Adrenal gland (tissue), 12 donors: Measurements from ENCODE around the gene MPP3. TPM values are rescaled to one million over a fixed set of nuclear protein-coding genes. Genes with fewer than 3 reads are reported as not detected.

ENCODE experiments used
- DNase-seq, 7 donors: peaks; one replicate each; pipeline ENCODE4 v3.0.0-alpha.2; 2019 to 2020
- H3K27ac ChIP-seq, 5 donors: fragments of 200-600 bp; sonication (generic) in 4 of 5; 1 replicate in 3 of 5; 2 replicates in 2 of 5; pipeline versions ENCODE4 v1.5.1 to v1.8.0; 2016 to 2020; ENCODE audit warnings: mild to moderate bottlenecking in 1 of 5
- H3K27me3 ChIP-seq: fragments of 200-600 bp; 2 replicates; pipeline ENCODE4 v1.8.0; 2021
- H3K36me3 ChIP-seq, 2 donors: fragments of 200-600 bp; replicated peaks in 1 of 2; 1 replicate in 1 of 2; 2 replicates in 1 of 2; pipeline versions ENCODE4 v1.5.1 to v1.8.0; 2018 to 2022
- H3K4me1 ChIP-seq, 2 donors: fragments of 200-600 bp; replicated peaks in 1 of 2; 1 replicate in 1 of 2; 2 replicates in 1 of 2; pipeline versions ENCODE4 v1.5.1 to v1.8.0; 2018 to 2021
- H3K4me3 ChIP-seq, 4 donors: fragments of 200-600 bp; sonication (generic) in 3 of 4; one replicate each; pipeline ENCODE4 v1.5.1; 2016 to 2018
- H3K9me3 ChIP-seq, 3 donors: fragments of 200-600 bp; sonication (generic) in 1 of 3; replicated peaks in 1 of 3; 1 replicate in 2 of 3; 2 replicates in 1 of 3; pipeline versions ENCODE4 v1.5.1 to v1.8.0; 2016 to 2021
- POLR2A ChIP-seq, 2 donors: fragments of 450-650 bp; IDR thresholded peaks; one replicate each; pipeline ENCODE4 v1.6.1; 2017; ENCODE audit warnings: antibody characterized with exemption in 2 of 2, mild to moderate bottlenecking in 2 of 2, moderate library complexity in 1 of 2
- WGBS, 4 donors: extraction: QIAGEN DNeasy Blood & Tissue Kit in 2 of 4; methylation state at CpG; one replicate each; pipeline versions ENCODE4 v1.1.5 to v1.1.7; 2013 to 2017; 5-methylcytosine and 5-hydroxymethylcytosine counted together
- intact Hi-C, 2 donors: fragments of 100-400 bp; cut with DNase I; formaldehyde crosslinking; loops; one replicate each; pipeline versions ENCODE4 v1.14.1 to v1.15.0; 2022 to 2023
- polyA plus RNA-seq, 3 donors: library from polyadenylated mRNA; stranded (reverse); fragments of 200-250 nt in 2 of 3; fragments of 350-450 nt in 1 of 3; fragmentation: Illumina TruSeq in 1 of 3; extraction: RNeasy Lipid Tissue Mini Kit (QIAGEN cat#74804) in 1 of 3; gene quantifications; one replicate each; pipeline ENCODE4 v1.2.3, GENCODE V29; 2013 to 2014
- total RNA-seq, 9 donors: library from RNA; depleted of rRNA in 4 of 9; stranded (reverse); fragments of >200 nt in 4 of 9; fragments of 120-200 nt in 1 of 9; fragmentation: NEBNext Ultra II Directional in 1 of 9; extraction: Animal tissue kit (Norgen Biotek cat#: 25700) in 1 of 9; gene quantifications; one replicate each; pipeline versions ENCODE4 v1.1.0 to v1.2.4, GENCODE V29; 2013 to 2023
- TF ChIP-seq, protein P1 (sequence below), 6 experiments: fragments of 450-650 bp in 4 of 6; fragments of 200-600 bp in 2 of 6; sonication (generic) in 1 of 6; IDR thresholded peaks; 1 replicate in 5 of 6; 2 replicates in 1 of 6; pipeline versions ENCODE4 v1.5.1 to v1.8.0; 2016 to 2021; ENCODE audit warnings: antibody characterized with exemption in 6 of 6, mild to moderate bottlenecking in 2 of 6, moderate library complexity in 1 of 6
- donor health status: healthy with polysubstance abuse.
- donor health status: Bipolar disorder and iron deficiency.
- donor health status: DM: yes; HTN: yes; CAD: no.
- donor health status: DM: no; HTN: no; CAD: no.
- donor health status: DM: no; HTN: no; CAD: no.
- donor health status: DM: yes; HTN: yes; CAD: no.

The MPP3 gene
- total and polyA plus RNA-seq, 12 donors = 0.60 to 10.6 (median 3.6) TPM

DNA sequence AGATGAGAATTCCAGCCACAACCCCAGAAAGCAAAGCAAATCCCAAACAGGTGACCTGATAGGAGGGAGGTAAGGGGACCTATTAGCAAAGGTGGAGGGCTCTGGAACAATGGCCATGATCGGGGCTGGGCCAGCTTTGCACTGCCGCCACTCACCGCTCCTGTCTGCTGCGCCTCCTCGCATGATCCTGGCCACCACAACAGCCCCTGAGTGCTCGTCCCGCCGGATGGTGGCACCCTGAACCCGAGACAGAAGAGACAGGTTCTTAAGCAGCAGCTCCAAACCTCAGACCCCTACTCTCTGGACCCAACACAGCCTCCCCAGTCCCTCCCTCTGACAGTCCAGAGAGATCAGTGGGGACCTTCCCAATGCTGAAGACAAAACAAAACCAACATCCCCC, 5.3 kb downstream of the MPP3 start:
- TF ChIP-seq, protein P1, sequence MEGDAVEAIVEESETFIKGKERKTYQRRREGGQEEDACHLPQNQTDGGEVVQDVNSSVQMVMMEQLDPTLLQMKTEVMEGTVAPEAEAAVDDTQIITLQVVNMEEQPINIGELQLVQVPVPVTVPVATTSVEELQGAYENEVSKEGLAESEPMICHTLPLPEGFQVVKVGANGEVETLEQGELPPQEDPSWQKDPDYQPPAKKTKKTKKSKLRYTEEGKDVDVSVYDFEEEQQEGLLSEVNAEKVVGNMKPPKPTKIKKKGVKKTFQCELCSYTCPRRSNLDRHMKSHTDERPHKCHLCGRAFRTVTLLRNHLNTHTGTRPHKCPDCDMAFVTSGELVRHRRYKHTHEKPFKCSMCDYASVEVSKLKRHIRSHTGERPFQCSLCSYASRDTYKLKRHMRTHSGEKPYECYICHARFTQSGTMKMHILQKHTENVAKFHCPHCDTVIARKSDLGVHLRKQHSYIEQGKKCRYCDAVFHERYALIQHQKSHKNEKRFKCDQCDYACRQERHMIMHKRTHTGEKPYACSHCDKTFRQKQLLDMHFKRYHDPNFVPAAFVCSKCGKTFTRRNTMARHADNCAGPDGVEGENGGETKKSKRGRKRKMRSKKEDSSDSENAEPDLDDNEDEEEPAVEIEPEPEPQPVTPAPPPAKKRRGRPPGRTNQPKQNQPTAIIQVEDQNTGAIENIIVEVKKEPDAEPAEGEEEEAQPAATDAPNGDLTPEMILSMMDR (IDR thresholded peaks at IDR 0.05) = no peak
- TF ChIP-seq POLR2A (IDR thresholded peaks at IDR 0.05) = no peak
- intact Hi-C loops = no loop called here
- no peaks in the 10 kb centered on the region for H3K36me3 ChIP-seq
- no peak overlapping the region for H3K4me3 ChIP-seq
- no peaks in the 10 kb centered on the region for H3K27me3 ChIP-seq
- H3K9me3 ChIP-seq = no peaks in the 10 kb centered on the region
- H3K4me1 ChIP-seq = peaks cover 6 to 13% of the 10 kb centered on the region in 2 donors
- H3K27ac ChIP-seq = no peak overlapping the region
- WGBS, 4 donors = 95 to 98% (median 95%) methylated on average over 9 of the region's 9 CpGs; no CpG with 5 or more reads in 1 of the 4 donors
- DNase-seq = no peak

DNA sequence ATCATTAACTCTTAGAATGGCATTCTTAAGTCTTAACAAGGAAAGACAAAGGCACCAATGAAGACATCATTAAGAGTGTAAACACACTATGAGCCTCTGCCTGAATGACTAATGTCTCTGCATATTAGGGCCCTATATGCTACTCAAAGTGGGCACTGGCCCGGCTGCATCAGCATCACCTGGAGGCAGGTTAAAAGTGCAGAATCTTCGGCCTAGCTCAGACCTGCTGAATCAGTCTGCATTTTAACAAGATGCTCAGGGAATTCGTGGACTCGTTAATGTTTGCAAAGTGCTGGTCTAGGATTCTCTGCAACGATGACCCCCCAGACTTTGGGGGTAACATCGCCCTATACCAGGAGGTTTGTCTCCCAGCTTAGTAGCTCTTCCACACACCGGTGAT, 6.7 kb downstream of the MPP3 start:
- Histone ChIP-seq H3K9me3 (no peaks in the 10 kb centered on the region), H3K4me1 (peaks cover 0 to 8% of the 10 kb centered on the region in 2 donors), H3K27ac (no peak overlapping the region), H3K4me3 (no peak overlapping the region), H3K27me3 (no peaks in the 10 kb centered on the region), H3K36me3 (no peaks in the 10 kb centered on the region)
- no peak for TF ChIP-seq POLR2A (IDR thresholded peaks at IDR 0.05)
- TF ChIP-seq, protein P1 (IDR thresholded peaks at IDR 0.05) = no peak
- WGBS, 4 donors = 93 to 96% (median 94%) methylated on average over 7 of the region's 7 CpGs
- intact Hi-C loops = no loop called here
- DNase-seq = no peak

DNA sequence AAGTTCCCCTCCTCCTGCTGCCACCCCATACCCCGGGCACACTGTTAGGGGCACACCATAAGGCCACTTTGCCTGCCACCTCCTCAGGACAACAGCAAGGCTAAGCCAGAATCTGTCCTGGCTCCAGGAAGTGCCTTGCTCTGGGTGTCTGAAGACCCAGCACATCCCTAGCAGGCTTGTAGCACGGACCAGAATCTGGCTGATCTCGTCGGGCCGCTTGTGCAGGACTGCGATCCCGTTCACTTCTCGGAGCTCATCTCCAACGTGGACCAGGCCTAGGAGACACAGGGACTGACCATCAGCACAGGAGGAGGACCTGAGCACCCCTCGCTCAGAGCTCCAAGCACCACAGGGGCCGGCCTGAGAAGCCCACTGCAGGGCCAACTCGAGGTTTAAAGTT, 7.4 kb downstream of the MPP3 start:
- Histone ChIP-seq H3K36me3 (no peaks in the 10 kb centered on the region), H3K4me3 (no peak overlapping the region), H3K27me3 (no peaks in the 10 kb centered on the region), H3K4me1 (peaks cover 0 to 8% of the 10 kb centered on the region in 2 donors), H3K9me3 (no peaks in the 10 kb centered on the region), H3K27ac (no peak overlapping the region)
- WGBS, 4 donors = 90 to 100% (median 95%) methylated on average over 6 to 12 of the region's 12 CpGs
- no peak for TF ChIP-seq POLR2A (IDR thresholded peaks at IDR 0.05)
- TF ChIP-seq, protein P1 (IDR thresholded peaks at IDR 0.05) = no peak
- intact Hi-C loops = no loop called here
- no peak for DNase-seq

DNA sequence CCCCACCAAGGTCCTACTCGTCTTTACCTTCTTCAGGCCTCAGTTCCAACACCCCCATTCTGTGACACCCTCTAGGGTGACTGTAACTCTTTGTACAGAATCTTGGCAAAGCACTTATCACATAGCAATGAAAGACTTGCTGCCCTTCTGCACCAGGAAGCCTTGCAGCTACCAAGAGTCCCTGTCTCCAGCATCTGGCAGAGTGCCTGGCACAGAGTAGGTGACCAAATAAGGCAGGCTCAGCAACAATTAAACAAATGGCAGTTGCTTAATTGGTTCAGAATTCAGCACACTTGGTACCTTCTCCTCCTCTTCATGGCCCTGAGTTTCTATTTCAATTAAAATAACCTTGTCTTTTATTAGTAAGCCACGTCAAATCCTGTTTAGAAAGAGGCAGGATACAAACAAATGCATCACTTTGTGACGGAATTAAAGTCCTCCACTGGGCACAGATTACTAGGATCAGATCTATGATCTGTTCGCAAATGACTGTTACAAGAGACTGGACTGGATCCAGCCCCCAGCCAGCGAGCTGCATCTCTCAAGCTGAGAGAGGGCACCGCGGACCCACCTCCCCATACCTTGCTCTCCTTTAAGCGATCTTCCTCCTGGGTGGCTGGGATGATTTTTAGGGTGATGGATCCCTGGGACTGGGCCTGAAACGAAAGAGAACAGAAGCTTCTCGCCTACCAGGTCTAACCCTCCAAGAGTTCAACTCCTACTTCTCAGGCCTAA, 9.4 kb downstream of the MPP3 start:
- H3K4me3 ChIP-seq = no peak overlapping the region
- H3K27ac ChIP-seq = peak overlapping the region in 1 of 5 donors; percentile 75
- H3K27me3 ChIP-seq = no peaks in the 10 kb centered on the region
- H3K36me3 ChIP-seq = no peaks in the 10 kb centered on the region
- TF ChIP-seq, protein P1 (IDR thresholded peaks at IDR 0.05) = no peak
- DNase-seq = peak in 6 of 7 donors; percentile 45 to 70 (median 60)
- H3K9me3 ChIP-seq = no peaks in the 10 kb centered on the region
- 67 to 71% (median 70%) methylated on average over 10 of the region's 10 CpGs for WGBS, 4 donors
- H3K4me1 ChIP-seq = peaks cover 0 to 8% of the 10 kb centered on the region in 2 donors
- intact Hi-C loops = no loop called here
